Stimulated activated CD4-positive, alpha-beta T cell treated with anti-CD3 and anti-CD28 coated beads, TNF-alpha, amount 100 ng/mL, for 4 hours (primary cell): ENCODE measurements around the gene BMERB1.
"Not testable (repeated sequence)": the region's sequence is repeated elsewhere in the genome, so short reads cannot be mapped to it uniquely, and the experiment has no call there.

ENCODE experiments used
- DNase-seq, 3 experiments: peaks; one replicate each; pipeline ENCODE4 v3.0.0-alpha.2; 2020; ENCODE audit warnings: low read depth in 3 of 3

The BMERB1 gene

DNA sequence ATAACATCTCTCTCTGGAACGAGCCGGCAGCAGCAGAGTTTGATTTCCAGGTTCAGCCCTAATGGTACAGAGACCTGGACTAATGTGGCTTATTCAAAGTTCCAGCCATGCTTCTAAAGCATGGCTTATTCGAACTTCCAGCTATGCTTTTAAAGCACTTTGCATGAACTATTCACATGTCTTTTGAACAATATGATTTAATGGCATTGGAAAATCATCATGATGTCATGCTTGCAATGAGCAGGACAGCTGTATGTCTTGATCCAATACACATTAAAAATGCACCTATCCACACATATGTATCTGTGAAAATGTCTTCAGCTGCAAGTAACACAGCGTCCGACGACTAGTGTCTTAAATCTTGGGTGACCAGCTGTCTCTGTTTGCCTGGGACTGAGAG lies 122.9 kb downstream of the BMERB1 start:
- no peak for DNase-seq

DNA sequence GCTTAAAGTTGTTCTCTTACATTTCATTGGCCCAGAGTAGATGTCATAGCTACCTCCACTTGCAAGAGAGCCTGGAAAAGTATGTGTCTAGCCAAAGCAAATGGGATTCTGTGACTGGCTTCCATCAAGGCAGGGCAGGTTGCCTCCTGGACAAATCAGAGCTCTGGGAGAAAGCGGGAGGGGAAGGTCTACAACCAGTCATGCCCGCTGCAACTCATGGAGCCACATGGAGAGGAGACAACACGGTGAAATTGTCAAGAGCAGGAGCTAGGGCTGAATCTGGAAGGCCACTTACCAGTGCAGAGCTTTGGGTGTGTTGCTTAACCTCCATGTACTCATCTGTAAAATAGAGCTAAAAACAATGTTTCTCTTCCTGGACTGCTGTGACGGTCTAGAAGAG lies 124.8 kb downstream of the BMERB1 start:
- no peak for DNase-seq

DNA sequence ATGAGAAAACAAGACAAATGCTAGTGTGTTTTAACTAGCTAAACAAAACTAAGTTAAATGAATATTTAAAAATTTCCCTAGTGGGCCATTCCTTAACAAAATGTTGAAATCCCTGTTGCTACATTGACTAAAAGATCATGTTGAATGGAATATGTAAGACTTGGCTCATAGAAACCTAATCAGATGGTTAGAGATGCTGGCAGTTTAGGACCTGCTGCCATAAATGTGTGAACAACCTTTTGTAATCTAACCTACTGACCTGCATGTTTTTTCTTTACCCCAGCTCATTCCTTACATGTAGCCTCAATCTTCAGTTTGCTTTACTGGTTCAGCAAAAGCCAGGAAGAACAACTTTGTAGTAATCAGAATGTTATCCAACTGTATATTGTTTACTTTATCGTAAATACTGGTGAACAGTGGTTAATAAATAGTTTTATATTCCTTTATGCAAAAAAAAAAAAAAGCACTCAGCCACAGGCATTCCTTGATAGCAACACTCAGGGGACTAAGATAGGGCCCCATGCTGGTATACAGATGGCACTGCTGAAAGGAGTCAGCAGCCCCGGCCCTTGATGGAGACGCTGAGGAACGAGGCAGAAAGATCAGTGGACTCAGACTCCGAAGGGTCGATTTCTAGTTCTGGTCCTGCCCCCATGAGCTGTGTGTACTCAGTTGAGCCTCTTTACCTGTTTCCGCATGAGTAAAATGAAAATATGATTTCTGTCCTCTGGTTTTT lies 130.4 kb downstream of the BMERB1 start:
- no peak for DNase-seq

DNA sequence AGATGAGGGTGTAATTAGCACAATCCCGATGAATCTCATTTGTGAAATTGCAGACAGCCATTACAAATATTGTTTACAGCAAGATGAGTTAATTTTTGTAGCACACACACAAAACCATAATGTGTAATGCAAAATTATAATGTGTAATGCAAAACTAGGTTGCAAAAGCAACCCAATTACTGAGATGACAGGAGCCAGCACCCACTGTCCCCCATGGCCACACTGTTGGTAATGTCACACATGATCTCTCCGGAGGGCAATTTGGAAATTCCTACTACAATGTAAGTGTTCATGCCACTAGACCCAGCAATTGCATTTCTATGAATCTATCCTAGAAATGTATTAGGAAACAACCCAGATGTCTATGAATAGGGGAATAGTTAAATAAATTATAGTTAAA lies 131.7 kb downstream of the BMERB1 start:
- DNase-seq: no peak

DNA sequence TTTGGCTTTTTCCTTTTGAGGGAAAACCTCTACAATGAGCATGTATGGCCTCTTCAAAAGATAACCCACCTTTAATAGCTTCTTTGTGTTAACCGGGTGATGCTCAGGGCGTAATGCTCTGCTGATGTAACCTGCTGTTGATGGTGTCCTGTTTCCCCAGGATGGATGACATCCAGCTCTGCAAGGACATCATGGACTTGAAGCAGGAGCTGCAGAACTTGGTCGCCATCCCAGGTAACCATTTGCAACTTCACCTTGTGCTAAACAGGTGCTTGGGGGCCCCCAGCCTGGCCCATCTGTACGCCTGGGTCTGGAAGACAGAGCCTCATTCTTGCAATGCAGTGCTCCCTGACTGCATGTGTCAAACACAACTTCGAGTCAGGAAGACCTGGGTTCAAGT lies 133.4 kb downstream of the BMERB1 start:
- no peak for DNase-seq

DNA sequence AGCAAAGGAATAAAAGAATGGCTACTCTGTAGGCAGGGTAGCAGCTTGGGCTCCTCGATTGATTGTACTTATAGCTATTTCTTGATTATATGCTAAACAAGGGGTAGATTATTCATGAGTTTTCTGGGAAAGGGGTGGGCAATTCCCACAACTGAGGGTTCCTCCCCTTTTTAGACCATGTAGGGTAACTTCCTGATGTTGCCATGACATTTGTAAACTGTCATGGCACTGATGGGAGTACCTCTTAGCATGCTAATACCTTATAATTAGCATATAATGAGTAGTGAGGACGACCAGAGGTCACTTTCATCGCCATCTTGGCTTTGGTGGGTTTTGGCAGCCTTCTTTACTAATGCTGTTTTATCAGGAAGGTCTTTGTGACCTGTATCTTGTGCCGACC lies 136.3 kb downstream of the BMERB1 start:
- DNase-seq: not testable (repeated sequence)

DNA sequence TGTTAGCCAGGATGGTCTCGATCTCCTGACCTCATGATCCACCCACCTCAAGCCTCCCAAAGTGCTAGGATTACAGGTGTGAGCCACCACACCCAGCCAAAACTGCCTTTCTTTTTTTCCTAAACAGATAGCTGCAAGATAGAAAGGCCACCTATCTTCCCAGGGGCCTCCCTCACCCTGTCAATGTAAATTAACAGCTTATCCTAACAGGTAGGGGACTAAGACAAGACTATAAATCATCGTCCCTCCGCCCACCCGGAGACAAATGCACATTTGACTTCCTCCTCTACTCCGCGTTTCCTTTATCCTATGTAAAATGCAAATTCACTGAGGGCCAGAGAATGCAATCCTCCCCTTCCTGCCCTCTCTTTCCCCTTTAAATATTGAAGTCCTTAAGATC lies 137.2 kb downstream of the BMERB1 start:
- DNase-seq: no peak

DNA sequence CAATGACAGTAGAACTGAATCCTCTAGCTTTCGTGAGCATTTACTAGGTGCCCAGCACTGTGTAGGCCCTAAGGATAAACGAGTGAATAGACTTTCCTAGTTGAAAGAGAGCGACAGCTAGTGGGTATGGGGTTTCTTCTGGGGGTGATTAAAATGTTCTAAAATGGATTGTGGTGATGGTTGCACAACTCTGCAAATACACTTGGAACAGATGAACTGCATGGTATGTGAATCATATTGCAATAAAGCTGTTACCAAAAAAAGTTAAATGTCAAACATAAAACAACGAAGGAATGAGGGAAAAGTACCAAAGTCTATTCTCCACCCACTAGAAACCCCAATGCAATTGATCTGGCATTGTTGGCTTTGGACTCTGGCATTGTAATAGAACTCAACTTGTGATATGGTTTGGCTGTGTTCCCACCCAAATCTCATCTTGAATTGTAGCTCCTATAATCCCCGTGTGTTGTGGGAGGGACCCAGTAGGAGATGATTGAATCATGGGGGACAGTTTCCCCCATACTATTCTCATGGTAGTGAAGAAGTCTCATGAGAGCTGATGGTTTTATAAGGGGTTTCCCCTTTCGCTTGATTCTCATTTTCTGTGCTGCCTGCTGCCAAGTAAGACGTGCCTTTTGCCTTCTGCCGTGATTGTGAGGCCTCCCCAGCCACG lies 138.1 kb downstream of the BMERB1 start:
- DNase-seq: no peak

DNA sequence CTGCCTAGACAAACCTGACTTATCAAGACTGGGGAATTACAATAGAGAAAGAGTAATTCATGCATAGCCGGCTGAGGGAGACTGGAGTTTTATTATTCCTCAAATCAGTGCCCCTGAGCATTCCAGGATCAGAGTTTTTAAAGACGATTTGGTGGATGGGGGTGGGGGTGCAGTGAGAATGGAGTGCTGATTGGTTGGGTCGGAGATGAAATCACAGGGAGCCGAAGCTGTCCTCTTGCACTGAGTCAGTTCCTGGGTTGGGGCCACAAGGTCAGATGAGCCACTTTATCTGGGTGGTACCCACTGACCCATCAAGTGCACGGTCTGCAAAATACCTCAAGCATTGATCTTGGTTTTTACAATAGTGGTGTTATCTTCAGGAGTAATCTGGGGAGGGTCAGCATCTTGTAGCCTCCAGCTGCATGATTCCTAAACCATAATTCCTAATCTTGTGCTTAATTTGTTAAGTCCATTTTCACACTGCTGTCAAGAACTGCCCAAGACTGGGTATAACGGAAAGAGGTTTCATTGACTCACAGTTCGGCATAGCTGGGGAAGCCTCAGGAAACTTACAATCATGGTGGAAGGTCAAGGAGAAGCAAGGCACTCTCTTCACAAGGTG lies 139.0 kb downstream of the BMERB1 start:
- no peak for DNase-seq

DNA sequence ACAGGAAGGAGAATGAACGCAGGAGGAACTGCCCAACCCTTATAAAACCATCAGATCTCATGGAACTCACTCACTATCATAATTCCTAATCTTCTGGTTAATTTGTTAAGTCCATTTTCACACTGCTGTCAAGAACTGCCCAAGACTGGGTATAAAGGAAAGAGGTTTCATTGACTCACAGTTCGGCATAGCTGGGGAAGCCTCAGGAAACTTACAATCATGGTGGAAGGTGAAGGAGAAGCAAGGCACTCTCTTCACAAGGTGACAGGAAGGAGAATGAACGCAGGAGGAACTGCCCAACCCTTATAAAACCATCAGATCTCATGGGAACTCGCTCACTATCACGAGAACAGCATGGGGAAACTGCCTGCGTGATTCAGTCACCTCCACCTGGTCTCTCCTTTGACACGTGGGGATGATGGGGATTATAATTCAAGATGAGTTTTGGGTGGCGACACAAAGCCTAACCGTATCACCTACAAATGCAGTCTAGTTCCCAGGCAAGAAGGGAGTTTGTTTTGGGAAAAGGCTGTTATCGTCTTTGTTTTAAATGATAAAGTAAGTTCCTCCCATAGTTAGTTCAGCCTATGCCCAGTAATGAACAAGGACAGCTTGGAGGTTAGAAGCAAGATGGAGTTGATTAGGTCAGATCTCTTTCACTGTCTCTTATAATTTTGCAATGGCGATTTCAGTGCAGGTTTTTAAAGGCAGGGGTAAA lies 139.7 kb downstream of the BMERB1 start:
- not testable (repeated sequence) for DNase-seq

DNA sequence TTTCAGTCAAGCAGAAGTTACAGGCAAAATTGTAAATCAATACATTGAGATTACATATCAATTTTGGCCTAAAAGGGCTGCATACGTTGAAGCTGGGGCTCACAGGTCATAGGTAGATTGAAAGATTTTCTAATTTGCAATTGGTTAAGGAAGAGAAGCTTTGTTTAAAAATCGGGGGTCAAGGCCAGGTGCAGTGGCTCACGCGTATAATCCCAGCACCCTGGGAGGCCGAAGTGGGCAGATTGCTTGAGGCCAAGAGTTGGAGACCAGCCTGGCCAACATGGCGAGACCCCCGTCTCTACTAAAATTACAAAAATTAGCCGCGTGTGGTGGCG lies 140.2 kb downstream of the BMERB1 start:
- DNase-seq: no peak

DNA sequence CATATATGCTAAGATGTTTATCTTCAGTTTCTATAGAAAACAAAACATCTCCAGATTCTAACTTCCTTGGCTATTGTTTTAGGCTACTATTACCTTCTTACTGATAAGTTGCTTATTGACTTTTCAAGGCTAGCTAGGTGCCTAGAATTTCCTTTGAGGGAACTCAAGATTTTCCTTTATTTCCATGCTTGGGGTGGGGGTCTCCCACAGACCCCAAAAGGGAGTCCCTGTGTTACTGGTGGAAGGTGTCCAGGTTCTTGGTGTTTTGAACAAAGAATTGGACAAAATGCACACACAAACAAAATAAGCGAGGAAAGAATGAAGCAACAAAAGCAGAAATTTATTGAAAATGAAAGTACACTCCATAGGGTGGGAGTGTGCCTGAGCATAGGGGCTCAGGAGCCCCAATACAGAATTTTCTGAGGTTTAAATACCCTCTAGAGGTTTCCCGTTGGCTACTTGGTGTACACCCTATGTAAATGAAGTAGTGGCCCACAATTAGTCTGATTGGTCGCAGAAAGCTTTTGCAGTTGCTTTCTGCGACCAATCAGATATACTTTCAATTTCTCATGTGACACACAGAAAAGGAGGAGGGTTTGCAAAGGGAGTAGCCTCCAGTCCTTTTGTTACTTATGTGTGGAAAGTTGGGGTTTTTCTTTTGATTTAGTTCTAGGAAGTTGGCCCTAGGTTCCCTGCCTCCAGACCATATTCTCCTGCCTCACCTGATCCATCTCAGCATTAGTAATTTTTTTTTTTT lies 141.1 kb downstream of the BMERB1 start:
- no peak for DNase-seq

DNA sequence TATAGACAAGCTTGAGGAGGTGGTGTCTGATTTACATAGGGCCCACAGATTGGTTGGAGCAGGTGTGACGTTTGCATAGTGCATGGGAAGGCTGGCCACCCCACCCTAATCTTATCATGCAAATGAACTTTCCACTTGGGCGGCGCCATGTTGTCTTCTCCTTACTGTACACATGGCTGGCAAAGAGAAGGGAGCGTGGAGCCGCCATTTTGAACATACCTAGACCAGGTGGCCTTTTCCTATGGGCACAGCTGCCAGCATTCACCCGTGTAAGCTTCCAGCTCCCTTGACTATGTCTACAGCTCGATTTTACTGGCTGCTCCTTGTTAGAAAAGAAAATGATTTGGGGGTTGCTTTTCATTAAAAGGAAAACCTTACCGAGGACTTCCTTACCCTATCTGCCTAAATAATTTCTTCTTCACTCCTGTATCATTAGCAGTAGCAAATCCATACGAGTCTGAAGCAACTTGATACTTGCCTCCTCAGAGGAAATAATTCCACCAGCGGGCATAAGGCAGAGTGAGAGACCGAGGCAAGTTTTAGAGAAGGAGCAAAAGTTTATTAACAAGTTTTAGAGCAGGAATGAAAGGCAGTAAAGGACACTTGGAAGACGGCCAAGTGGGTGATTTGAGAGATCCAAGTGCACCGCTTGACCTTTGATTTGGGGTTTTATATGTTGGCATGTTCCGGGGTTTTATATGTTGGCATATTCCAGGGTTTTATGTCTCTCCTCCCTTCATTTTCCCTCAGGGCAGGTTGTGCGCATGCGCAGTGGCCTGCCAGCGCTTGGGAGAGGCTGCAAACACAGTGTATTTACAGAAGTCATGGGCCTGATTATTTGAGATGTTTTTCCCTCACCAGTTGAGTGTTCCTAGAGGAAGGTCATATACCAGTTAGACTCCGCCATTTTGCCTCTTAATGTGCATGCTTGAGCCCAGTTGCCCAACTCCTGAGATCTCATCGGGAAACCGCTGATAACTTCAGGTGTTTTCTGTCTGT lies 142.9 kb downstream of the BMERB1 start:
- DNase-seq: no peak

DNA sequence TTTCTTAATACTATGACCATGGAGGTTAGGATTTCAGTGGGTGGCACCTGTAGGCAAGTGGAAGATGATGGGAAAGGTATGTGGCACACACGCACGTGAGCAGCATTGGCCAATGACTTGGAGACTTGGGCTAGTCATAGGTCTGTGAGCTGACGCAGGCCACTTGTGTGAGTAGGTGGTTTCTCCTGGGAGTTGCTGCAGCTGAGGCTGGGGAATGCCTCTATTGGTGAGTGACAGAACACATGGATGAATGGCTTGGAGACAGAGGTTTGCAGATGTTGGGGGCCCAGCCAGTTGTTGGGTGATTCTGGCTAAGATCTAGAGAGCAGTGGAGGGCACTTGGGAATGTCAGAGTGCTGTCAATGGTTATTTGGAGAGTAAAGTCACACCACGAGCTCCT lies 144.4 kb downstream of the BMERB1 start:
- DNase-seq: no peak

DNA sequence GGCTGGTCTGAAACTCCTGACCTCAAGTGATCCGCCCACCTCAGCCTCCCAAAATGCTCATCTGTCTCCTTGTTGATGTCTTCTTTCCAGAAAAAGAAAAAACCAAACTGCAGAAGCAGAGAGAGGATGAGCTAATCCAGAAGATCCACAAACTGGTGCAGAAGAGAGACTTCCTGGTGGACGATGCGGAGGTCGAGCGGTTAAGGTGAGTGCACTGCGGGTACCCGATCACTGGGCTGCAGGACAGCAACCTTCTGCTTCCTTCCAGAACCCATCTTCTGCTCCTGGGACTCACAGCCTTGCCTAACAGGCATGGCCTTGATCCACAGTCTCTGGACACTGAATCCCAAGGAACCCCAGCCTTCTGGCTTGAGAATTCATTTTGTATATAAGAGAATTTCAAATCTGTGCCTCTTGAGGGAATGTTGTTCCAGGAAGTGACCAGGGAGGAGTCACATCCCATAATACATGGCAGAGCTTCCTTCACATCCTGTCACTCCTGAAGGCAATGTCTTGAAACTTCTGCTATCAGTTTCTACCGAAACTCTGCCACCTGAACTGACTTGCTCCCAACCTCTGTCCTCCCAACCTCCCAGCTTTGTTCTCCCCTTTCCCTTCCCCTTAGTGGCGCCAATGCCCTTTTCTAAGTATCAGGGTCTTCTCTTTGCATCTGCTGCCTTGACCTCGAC lies 146.9 kb downstream of the BMERB1 start:
- DNase-seq: no peak

DNA sequence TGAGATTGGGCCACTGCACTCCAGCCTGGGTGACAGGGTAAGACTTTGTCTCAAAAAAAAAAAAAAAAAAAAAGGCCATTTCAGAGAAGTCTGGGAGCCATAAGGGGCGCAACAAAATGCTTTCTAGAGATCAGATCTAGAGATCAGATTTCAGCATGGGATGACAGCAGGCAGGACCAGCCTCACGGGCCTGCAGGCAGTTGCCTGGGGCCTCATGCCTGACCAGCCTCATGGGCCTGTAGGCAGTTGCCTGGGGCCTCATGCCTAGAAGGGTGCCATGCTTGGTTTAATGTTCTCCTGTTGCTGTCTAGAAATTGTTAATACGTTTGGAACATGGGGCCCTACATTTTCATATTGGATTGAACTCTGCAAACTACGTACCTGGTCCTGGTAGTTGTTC lies 149.1 kb downstream of the BMERB1 start:
- no peak for DNase-seq

DNA sequence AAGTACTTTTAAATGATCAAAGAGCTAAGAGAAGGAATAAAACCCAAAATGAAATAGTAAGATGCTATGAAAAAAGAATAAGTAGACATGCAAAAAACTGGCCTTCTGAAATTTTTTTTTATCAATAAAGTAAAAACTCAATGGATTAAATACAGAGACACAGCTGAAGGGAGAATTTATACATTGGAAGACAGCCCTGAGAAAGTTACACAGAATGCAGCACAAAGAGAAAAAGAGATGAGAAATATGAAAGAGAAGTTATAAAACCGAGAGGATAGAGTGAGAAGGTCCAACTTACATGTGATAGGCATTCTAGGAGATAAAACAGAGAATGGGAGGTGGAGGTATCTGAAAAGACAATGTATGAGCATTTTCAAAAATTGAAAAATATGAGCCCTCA lies 151.6 kb downstream of the BMERB1 start:
- no peak for DNase-seq

DNA sequence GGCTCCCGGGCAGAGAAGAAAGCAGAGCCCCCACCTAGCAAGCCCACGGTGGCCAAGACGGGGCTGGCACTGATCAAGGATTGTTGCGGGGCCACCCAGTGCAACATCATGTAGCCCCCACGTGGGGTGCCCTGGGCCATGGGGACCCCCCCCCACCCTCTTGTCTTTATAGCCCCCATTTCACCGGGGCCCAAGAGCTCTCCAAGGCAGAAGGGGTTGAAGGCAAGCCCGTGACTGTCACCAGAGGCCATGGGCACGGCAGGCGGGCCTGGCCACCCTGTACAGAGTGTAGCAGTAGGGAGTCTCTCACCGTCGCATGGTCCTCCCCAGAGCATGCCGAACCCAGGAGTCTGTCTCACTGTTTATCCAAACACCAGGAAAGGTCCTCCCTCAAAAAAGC lies 152.3 kb downstream of the BMERB1 start:
- no peak for DNase-seq

DNA sequence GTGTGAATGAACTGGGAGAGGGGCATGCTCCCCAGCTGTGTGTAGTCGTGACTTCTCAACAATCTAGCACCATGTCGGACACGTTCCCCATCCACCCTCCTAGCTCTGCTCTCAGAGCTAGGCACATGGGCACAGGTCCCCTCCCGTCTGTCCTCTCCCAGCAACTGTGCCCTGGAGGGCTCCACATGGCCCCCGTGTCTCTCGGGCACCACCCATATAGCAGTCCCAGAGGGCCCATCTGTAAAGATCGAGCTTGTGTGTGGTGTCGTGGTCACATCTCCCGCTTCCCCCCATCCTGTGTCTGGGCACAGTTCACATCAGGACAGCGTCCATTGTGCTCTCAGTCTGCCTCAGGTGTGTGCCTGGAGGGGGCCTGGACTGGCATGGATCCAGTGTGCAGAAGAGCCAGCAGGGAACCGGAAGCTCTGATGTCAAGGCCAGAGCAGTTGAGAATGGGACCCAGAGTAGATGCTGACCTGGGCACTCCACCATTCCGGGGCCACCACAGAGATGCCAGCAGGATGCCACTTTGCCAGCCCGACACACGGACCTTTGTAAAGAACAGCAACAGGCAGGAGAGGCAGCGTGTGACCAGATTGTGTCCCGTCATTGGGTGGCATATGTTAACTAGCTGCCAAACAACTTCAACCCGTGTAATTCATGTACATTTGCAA lies 152.9 kb downstream of the BMERB1 start:
- DNase-seq: no peak

DNA sequence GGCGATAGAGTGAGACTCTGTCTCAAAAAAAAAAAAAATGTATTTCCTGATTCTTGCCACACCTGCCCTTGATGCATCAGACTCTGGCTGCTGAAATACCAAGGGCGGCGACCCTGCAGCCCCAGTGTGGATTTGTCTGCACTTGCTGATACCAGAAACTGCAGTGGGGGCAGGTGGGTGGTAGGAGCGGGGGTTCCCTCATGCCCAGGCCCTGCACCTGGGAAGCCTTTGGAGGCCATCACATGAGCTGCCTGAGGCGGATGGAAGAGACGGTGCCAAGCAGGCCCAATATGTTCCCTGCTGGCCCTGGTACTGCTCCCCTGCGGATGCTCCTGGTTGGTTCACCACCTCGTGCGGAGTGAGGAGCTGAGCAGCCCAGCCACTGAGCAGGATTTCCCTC lies 157.9 kb downstream of the BMERB1 start:
- no peak for DNase-seq
